ENCODE results near the gene HACD3. TPM values are rescaled to one million over a fixed set of nuclear protein-coding genes. Genes with fewer than 3 reads are reported as not detected.

The HACD3 gene
- total RNA-seq, 1 donor from 2014 or later: 83.2 TPM

- Mint-ChIP-seq H3K4me3 (ENCODE audit: unreplicated experiment) (no peak overlapping the region), H3K4me1 (ENCODE audit: unreplicated experiment) (no peaks in the 10 kb centered on the region), H3K9me3 (ENCODE audit: unreplicated experiment) (no peaks in the 10 kb centered on the region), H3K27me3 (ENCODE audit: unreplicated experiment) (no peaks in the 10 kb centered on the region), H3K36me3 (ENCODE audit: unreplicated experiment) (peaks cover 56% of the 10 kb centered on the region), H3K27ac (ENCODE audit: unreplicated experiment) (no peak overlapping the region)
- no peak for DNase-seq (ENCODE audit: extremely low spot score, unreplicated experiment)
- no peak for TF ChIP-seq CTCF (IDR thresholded peaks at IDR 0.05)
Measured at GRCh38 chr15:65558997-65559760, 28.9 kb downstream of the HACD3 start.

- Mint-ChIP-seq H3K27ac (ENCODE audit: unreplicated experiment) (no peak overlapping the region), H3K9me3 (ENCODE audit: unreplicated experiment) (no peaks in the 10 kb centered on the region), H3K27me3 (ENCODE audit: unreplicated experiment) (no peaks in the 10 kb centered on the region), H3K4me3 (ENCODE audit: unreplicated experiment) (no peak overlapping the region), H3K4me1 (ENCODE audit: unreplicated experiment) (no peaks in the 10 kb centered on the region), H3K36me3 (ENCODE audit: unreplicated experiment) (peaks cover 62% of the 10 kb centered on the region)
- DNase-seq (ENCODE audit: extremely low spot score, unreplicated experiment): no peak
- no peak for TF ChIP-seq CTCF (IDR thresholded peaks at IDR 0.05)
Measured at GRCh38 chr15:65559941-65560340, 29.7 kb downstream of the HACD3 start.

- no peak for TF ChIP-seq CTCF (IDR thresholded peaks at IDR 0.05)
- Mint-ChIP-seq H3K27ac (ENCODE audit: unreplicated experiment) (no peak overlapping the region), H3K9me3 (ENCODE audit: unreplicated experiment) (no peaks in the 10 kb centered on the region), H3K27me3 (ENCODE audit: unreplicated experiment) (no peaks in the 10 kb centered on the region), H3K36me3 (ENCODE audit: unreplicated experiment) (peaks cover 66% of the 10 kb centered on the region), H3K4me1 (ENCODE audit: unreplicated experiment) (no peaks in the 10 kb centered on the region), H3K4me3 (ENCODE audit: unreplicated experiment) (no peak overlapping the region)
- no peak for DNase-seq (ENCODE audit: extremely low spot score, unreplicated experiment)
Measured at GRCh38 chr15:65561934-65562333, 31.7 kb downstream of the HACD3 start.

- no peak for DNase-seq (ENCODE audit: extremely low spot score, unreplicated experiment)
- Mint-ChIP-seq H3K36me3 (ENCODE audit: unreplicated experiment) (peaks cover 63% of the 10 kb centered on the region), H3K27me3 (ENCODE audit: unreplicated experiment) (no peaks in the 10 kb centered on the region), H3K9me3 (ENCODE audit: unreplicated experiment) (no peaks in the 10 kb centered on the region), H3K4me3 (ENCODE audit: unreplicated experiment) (no peak overlapping the region), H3K27ac (ENCODE audit: unreplicated experiment) (no peak overlapping the region), H3K4me1 (ENCODE audit: unreplicated experiment) (no peaks in the 10 kb centered on the region)
- no peak for TF ChIP-seq CTCF (IDR thresholded peaks at IDR 0.05)
Measured at GRCh38 chr15:65569728-65570127, 39.5 kb downstream of the HACD3 start.

- no peak overlapping the region for H3K27ac Mint-ChIP-seq (ENCODE audit: unreplicated experiment)
- H3K4me3 Mint-ChIP-seq (ENCODE audit: unreplicated experiment): no peak overlapping the region
- no peaks in the 10 kb centered on the region for H3K9me3 Mint-ChIP-seq (ENCODE audit: unreplicated experiment)
- no peak for TF ChIP-seq CTCF (IDR thresholded peaks at IDR 0.05)
- no peak for DNase-seq (ENCODE audit: extremely low spot score, unreplicated experiment)
- H3K27me3 Mint-ChIP-seq (ENCODE audit: unreplicated experiment): no peaks in the 10 kb centered on the region
- peaks cover 49% of the 10 kb centered on the region for H3K36me3 Mint-ChIP-seq (ENCODE audit: unreplicated experiment)
- peaks cover 8% of the 10 kb centered on the region for H3K4me1 Mint-ChIP-seq (ENCODE audit: unreplicated experiment)
Measured at GRCh38 chr15:65571971-65572370, 41.7 kb downstream of the HACD3 start.

Data from osteocyte (in vitro differentiated cells).